Activated T-cell treated with anti-CD3 and anti-CD28 coated beads for 24 hours (primary cell): ENCODE measurements around the gene SEMA3B.
"Not testable (repeated sequence)": the region's sequence is repeated elsewhere in the genome, so short reads cannot be mapped to it uniquely, and the experiment has no call there.

Experiments used
- DNase-seq: peaks from one replicate; pipeline ENCODE4 v3.0.0-alpha.2; 2020; ENCODE audit warnings: low read depth

The SEMA3B gene

DNA sequence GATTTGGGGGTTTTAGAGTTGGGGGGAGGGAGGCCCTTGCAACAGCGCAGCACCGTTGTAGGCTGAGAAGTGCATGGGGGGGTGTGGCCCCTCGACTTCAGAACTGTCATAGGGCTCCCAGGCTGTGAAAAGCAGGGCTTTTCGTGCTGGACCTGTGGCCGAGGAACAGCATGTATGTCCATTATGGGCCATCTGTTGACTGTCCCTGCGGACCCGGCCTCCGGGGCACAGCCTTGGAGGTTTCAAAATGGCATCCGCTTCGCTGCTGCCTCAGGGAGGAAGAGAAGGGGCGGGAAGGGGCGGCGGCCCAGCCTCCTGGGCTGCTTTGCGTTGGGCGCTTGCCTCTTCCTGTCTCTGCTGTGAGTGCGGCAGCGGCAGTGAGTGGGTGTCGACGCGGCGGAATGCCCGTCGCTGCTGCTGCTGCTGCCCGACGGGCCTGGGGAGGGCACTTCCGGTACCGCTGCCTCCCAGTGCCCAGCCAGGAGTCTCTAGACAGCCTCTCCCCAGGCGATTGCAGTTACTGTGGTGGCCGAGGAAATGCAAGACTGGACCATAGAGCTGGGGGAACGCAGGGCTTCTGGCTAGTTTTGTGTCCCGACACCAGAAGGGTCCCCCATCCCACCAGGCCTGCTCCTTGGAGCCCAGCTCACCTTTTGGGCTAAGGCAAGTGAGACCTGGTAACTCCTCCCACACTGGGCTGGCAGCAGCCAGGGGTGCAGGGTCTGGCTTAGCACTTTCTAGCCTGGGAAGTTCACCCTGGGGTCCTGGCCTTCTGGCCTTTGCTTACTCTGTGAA, 31.0 kb upstream of the SEMA3B start:
- peak; percentile 81 for DNase-seq

- no peak for DNase-seq
Observed at GRCh38 chr3:50238549-50239026, 30.4 kb upstream of the SEMA3B start.

DNA sequence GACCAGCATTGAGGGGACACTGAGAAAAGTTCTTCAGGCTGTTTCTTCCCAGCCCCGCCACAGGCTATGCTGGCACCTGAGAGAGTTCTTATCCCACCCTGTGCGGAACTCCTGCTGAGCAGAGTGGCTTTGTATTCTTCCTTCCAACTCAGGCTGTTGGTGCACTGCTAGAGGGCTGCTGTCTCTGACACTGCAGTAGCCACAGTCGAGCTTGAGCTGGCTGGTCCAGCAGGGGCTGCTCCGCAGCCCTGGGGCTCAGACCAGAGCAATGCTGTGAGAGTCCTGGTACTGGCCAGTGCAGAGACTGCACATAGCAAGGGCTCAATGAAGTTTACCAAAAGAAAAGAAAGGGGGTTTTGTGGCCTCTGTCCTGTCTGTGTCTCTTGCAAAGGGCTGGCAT, 29.3 kb upstream of the SEMA3B start:
- no peak for DNase-seq

DNA sequence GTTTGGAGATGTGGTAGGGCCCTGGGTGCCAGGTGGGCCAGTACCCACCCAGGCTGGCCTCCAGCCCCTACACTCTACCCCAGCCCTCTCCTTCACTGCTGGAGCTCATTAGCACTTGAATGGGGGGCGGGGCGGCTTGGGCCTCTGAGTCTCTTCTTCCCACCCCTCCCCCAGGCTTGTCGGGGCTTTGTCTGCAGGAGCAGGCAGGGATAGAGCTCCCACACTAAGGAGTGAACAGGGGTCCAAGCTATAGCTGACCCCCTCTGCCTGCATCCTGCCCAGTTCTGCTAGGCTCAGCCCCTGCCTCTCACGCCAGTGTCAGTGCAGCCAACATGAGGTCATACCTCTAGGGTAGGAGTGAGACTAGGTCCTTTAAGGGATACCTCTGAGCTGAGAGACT, 27.8 kb upstream of the SEMA3B start:
- no peak for DNase-seq

DNA sequence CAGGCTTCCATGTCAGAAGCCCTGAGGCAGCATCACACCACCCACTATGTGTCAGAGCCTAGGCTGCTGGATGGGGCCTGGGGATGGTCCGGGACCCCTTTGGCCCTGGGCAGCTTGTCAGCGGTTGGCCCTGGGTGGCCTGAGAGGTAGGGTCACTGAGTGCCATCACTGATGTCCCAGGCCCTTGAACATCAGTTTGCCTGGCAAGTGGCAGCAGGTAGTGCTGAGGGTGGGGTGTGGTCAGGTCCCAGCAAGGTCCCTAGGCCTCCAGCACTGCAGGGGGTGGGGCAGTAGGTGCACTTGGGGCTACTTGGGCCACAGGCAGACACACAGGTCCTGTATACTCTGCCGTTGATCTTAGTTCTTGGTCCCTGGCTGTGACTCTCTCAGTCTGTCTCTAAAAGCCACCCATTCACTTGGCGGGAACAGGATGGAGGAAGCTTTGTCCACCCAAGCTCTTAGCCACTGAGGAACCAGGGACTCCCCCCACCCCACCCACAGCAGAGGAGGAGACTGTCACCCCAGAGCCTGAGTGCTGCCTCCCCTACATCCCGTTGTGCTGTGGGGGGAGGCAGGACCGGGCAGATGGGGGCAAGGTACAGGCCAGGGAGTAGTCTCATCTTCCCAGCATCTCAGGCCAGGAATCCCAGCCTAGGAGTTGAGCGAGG, 27.1 kb upstream of the SEMA3B start:
- DNase-seq = no peak

DNA sequence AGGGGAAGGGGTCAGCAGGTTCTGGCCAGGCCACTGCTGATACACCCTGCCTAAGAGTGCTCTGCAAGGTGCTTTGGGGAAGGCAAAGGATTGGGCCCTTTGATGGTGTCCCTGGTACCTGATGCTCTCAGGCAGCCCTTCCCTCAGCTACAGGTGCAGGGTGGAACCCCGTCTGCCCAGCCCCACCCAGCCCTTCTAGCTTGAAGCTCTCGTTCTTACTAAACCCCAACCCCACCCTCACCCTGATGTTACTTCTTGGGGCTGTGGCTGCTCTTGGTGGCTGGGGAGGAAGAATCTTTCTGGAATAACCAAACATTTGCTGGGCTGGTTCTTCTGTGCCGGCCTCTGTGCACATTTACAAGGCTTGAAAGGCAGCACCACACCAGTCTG, 26.6 kb upstream of the SEMA3B start:
- DNase-seq = no peak

- no peak for DNase-seq
Observed at GRCh38 chr3:50242851-50243542, 25.9 kb upstream of the SEMA3B start.

- no peak for DNase-seq
Observed at GRCh38 chr3:50243543-50243895, 25.4 kb upstream of the SEMA3B start.

DNA sequence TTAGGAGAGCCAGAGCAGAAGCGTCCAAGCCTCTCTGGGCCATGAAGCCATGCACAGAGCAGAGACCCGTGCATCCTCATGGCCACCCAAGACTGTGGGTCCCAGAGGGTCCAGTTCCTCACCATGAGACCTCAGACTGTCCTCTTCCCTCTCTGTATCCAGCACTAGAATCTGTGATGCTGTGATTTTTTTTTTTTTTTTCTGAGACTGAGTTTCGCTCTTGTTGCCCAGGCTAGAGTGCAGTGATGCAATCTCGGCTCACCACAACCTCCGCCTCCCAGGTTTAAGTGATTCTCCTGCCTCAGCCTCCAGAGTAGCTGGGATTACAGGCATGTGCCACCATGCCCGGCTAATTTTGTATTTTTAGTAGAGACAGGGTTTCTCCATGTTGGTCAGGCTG, 24.1 kb upstream of the SEMA3B start:
- DNase-seq = not testable (repeated sequence)

- DNase-seq = no peak
Observed at GRCh38 chr3:50245251-50245745, 23.6 kb upstream of the SEMA3B start.

- peak; percentile 91 for DNase-seq
Observed at GRCh38 chr3:50245831-50246516, 23.0 kb upstream of the SEMA3B start.

- DNase-seq = peak; percentile 80
Observed at GRCh38 chr3:50246517-50246954, 22.4 kb upstream of the SEMA3B start.

DNA sequence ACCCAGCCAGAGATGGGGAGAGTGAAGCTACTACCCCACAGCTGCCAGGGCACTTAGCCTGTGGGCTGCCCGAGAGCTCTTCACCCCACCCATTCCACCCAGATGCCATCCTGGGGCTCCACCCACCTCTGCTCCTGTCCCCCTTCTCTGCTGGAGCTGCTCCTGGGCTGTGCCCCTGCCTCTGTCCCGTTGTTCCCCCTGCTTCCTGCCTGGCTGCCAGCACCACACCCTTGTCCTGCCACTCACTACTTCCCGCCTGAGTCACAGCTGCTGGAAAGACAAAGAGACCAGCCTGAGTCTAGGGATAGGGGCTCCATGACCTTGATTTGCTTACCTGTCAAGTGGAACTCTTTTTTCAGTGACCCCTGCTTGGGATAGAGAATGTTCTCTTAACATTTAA, 20.6 kb upstream of the SEMA3B start:
- DNase-seq = no peak

DNA sequence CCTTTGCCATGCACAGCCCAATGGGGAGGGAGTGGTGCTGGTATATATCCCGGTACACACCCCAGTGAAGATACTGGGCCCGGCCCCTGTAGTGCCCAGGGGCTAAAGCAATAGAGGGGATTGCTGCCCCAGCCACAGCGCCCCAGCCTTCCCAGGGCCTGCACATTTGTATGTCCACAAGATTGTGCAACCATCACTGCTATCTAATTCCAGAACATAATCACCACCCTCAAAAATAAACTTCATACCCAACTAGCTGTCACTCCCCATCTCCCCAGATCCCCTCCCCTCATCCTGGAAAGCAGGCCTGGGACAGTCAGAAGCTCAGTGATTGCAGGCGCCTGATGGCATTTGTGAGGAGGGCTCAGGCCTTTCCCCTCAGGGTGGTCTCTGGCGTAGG, 19.5 kb upstream of the SEMA3B start:
- DNase-seq = no peak

- no peak for DNase-seq
Observed at GRCh38 chr3:50250514-50250913, 18.4 kb upstream of the SEMA3B start.

- no peak for DNase-seq
Observed at GRCh38 chr3:50251220-50251619, 17.7 kb upstream of the SEMA3B start.

DNA sequence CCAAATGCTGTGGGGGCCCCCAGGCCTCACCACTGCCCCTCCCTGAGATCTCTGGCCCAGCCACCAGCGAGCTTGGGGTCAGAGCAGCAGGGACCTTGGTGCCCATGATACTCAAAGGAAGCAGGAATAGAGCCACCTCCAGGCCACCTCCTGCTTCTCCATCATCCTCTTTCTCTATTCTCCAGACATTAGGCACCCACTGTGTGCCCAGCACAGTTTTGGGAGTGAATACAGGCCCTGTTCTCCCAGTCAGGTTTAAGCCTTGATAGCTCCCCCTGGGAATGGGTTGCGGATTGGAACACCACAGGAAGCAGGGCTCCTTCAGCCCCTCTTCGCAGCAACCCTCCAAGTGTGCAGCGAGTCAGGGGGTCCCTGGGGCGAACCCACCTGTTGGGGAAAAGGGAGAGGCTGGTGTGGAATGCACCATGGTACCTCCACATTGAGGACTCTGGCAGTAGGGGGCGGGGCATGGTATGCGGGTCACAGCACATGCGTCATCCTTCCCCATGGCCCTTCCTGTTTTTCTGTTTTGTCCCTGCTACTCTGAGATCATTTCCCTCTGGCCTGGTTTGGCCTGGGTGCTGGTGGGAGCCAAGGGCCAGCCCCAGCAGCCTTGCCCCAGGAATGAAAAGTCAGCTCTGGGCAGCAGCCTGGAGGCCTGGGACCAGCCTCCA, 14.2 kb upstream of the SEMA3B start:
- DNase-seq = no peak

DNA sequence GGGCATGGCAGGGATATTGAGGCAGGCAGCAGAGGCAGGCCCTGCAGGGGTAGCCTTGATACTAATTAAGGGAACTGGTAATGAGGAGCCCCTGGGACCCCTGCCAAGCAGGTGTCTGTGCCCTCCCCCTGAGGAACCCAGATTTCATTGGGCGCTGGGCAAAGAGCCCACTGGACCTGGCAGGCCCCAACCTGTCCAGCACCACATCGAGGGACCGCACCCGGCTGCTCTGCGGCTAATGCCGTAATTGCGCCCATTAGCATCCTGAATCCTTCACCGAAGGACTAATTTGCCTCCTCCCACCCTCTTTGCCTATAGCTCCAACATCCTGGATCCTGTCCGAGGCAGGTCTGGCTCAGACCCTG, 13.7 kb upstream of the SEMA3B start:
- DNase-seq = no peak

DNA sequence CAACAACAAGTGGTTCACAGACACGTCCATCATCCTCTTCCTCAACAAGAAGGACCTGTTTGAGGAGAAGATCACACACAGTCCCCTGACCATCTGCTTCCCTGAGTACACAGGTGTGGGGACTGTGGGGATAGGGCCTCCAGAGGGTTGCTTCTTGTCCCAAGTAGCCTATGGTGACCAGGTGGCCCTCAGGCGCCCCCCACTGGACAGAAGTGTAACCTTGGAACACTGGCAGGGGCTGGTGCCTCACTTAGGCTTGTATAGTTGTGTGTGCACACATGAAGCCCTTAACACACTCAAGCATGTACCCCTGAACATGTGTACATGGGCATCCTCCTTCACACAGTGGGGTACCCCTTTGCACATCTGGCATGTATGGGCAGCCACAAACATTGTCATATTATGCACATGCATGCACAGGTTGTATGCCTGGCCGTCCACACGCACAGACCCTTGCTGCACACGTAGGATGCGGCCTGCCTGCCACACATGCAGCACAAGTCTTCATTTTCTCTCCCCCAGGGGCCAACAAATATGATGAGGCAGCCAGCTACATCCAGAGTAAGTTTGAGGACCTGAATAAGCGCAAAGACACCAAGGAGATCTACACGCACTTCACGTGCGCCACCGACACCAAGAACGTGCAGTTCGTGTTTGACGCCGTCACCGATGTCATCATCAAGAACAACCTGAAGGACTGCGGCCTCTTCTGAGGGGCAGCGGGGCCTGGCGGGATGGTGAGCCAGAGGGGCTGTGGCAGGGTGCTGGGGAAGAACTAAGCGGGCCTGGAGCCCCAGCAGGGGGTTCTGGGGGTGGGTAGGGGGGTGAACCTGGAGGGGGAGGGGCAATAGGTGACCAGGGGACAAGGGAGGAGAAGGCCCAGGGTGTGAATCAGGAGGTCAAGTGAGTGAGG, 11.7 kb upstream of the SEMA3B start:
- no peak for DNase-seq

- no peak for DNase-seq
Observed at GRCh38 chr3:50258029-50258680, 10.8 kb upstream of the SEMA3B start.
